DMS153 treated with DMSO at 0.1 percent for 48 hours (cell line): ENCODE data around the gene ACVR1.

Experiments used
- DNase-seq: peaks from one replicate; lab custom pipeline; 2025; ENCODE audit not compliant: unreplicated experiment; lab: John Stamatoyannopoulos, UW

ACVR1 gene

GRCh38 chr2:157800838-157801495 is 75.2 kb downstream of the ACVR1 start:
- DNase-seq = no peak

- DNase-seq = no peak
Measured at GRCh38 chr2:157793053-157793612, 83.0 kb downstream of the ACVR1 start.

- no peak for DNase-seq
Measured at GRCh38 chr2:157792335-157793052, 83.6 kb downstream of the ACVR1 start.

GRCh38 chr2:157790780-157791179 is 85.3 kb downstream of the ACVR1 start:
- no peak for DNase-seq

GRCh38 chr2:157789933-157790511 is 86.1 kb downstream of the ACVR1 start:
- peak; percentile 9 for DNase-seq

GRCh38 chr2:157789256-157789655 is 86.9 kb downstream of the ACVR1 start:
- no peak for DNase-seq

- no peak for DNase-seq
Measured at GRCh38 chr2:157788201-157788600, 87.9 kb downstream of the ACVR1 start.

- DNase-seq = no peak
Measured at GRCh38 chr2:157787364-157787938, 88.7 kb downstream of the ACVR1 start.

GRCh38 chr2:157786663-157787363 is 89.3 kb downstream of the ACVR1 start:
- DNase-seq = no peak

- no peak for DNase-seq
Measured at GRCh38 chr2:157785866-157786662, 90.1 kb downstream of the ACVR1 start.

- DNase-seq = peak; percentile 28
Measured at GRCh38 chr2:157785200-157785599, 90.9 kb downstream of the ACVR1 start.

- DNase-seq = no peak
Measured at GRCh38 chr2:157784823-157785175, 91.3 kb downstream of the ACVR1 start.

GRCh38 chr2:157784169-157784822 is 91.8 kb downstream of the ACVR1 start:
- DNase-seq = no peak

GRCh38 chr2:157783245-157783644 is 92.9 kb downstream of the ACVR1 start:
- DNase-seq = no peak

- no peak for DNase-seq
Measured at GRCh38 chr2:157782057-157782845, 93.9 kb downstream of the ACVR1 start.

- no peak for DNase-seq
Measured at GRCh38 chr2:157780211-157780610, 95.9 kb downstream of the ACVR1 start.

- no peak for DNase-seq
Measured at GRCh38 chr2:157779794-157780193, 96.3 kb downstream of the ACVR1 start.

- DNase-seq = peak; percentile 28
Measured at GRCh38 chr2:157777427-157777826, 98.7 kb downstream of the ACVR1 start.

GRCh38 chr2:157771234-157771633 is 104.9 kb downstream of the ACVR1 start:
- DNase-seq = no peak
